Tibial nerve (tissue), 3 donors: Measurements from ENCODE around the gene LTK.

ENCODE experiments used
- POLR2A ChIP-seq, 2 donors: fragments of 450-650 bp; IDR thresholded peaks; one replicate each; pipeline ENCODE4 v1.6.1; 2017; ENCODE audit warnings: antibody characterized with exemption in 2 of 2, mild to moderate bottlenecking in 2 of 2, moderate library complexity in 2 of 2
- TF ChIP-seq, protein P1 (sequence below), 5 experiments: fragments of 200-600 bp in 3 of 5; fragments of 450-650 bp in 2 of 5; sonication (generic) in 3 of 5; IDR thresholded peaks; one replicate each; pipeline ENCODE4 v1.5.1; 2016 to 2019; ENCODE audit warnings: antibody characterized with exemption in 5 of 5, mild to moderate bottlenecking in 3 of 5, moderate library complexity in 2 of 5

DNA sequence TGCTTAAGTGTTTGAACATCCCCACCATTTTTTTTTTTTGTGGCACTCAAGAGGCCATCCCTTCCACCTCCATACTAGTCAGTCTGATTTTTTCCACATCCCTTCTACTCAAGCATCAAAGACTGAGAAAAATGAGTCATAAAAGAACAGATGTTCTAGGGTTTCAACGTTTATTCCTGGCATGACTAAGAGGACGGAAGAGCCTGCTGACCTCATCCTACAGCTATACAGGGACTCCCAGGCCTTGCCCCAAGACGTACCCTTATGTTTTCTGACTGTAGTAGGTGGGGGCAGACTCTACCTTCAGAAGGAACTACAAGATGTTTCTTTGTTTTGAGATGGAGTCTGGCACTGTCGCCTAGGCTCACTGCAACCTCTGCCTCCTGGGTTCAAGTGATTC is 23.3 kb downstream of the LTK start:
- TF ChIP-seq, protein P1, sequence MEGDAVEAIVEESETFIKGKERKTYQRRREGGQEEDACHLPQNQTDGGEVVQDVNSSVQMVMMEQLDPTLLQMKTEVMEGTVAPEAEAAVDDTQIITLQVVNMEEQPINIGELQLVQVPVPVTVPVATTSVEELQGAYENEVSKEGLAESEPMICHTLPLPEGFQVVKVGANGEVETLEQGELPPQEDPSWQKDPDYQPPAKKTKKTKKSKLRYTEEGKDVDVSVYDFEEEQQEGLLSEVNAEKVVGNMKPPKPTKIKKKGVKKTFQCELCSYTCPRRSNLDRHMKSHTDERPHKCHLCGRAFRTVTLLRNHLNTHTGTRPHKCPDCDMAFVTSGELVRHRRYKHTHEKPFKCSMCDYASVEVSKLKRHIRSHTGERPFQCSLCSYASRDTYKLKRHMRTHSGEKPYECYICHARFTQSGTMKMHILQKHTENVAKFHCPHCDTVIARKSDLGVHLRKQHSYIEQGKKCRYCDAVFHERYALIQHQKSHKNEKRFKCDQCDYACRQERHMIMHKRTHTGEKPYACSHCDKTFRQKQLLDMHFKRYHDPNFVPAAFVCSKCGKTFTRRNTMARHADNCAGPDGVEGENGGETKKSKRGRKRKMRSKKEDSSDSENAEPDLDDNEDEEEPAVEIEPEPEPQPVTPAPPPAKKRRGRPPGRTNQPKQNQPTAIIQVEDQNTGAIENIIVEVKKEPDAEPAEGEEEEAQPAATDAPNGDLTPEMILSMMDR (IDR thresholded peaks at IDR 0.05) = no peak
- TF ChIP-seq POLR2A (IDR thresholded peaks at IDR 0.05) = no peak
